HG02759 (cell line): ENCODE results near the gene OR2F2.

ENCODE experiments used
- ATAC-seq: cut with Tn5 transposase; IDR thresholded peaks from one replicate; pipeline ENCODE4 v1.9.1; 2021; ENCODE audit warnings: mild to moderate bottlenecking, moderate library complexity; ENCODE audit not compliant: unreplicated experiment

Gene OR2F2

DNA sequence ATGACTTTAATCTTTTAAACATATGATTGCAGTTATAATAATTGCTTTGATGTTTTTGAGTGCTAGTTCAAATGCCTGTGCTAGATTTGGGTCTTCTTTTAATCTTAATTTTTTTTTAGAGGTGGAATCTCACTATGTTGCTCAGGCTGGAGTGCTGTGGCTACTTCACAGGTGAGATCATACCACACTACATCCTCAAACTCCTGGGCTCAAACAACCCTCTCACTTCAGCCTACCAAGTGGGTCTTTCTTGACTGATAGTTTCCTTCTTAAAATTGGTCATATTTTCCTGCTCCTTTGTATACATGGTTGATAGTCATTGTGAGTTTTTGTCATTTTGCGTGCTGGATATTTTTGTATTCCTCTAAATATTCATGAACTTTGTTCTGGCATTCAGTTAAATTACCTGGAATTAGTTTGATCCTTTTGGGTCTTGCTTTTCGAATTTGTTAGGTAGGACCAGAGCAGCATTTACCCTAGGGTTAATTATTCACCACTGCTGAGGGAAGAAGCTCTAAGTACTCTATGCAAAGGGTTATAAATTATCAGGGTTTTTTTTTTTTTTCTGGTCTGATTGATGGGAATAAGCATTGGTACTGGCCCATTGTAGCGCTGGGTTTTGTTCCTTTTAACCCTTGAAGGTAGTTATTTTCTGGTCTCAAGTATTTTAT lies 21.0 kb upstream of the OR2F2 start:
- ATAC-seq, result no peak

DNA sequence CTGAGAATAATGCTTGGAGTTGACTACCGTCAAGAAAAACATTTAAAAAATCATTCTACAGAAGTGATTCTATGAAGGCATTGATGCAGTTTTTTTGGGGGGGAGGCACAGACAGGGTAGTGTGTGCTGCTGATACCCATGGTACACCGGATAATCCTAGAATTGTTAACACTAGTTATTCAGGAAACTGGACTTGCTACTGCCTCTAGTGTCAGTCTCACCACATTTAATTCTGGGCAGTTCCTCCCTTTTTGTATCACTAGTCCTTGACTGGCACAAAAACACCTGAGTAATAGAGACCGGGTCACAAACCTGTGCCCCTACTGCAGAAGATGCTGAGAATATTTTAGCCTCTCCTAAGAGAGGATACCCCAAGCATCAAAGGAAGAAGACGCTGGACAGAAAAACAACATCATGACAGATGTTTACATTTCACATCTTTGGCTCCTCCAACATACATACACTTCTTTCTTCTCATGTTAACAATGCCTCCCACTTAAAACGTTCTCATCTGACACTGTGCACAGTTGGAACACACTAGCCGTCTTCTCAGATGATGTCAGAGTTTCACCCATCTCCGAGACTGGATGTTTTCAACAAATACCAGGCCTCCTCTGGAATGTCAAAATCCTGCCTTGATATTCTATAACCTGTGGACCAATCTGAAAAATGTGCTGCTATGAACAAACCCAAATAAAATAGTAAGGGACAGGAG lies 19.9 kb upstream of the OR2F2 start:
- no peak for ATAC-seq

- no peak for ATAC-seq
Observed at GRCh38 chr7:143924851-143925250, 10.2 kb upstream of the OR2F2 start.

GRCh38 chr7:143929224-143929920 lies 5.7 kb upstream of the OR2F2 start:
- no peak for ATAC-seq

- ATAC-seq, result no peak
Observed at GRCh38 chr7:143931739-143932138, 3.3 kb upstream of the OR2F2 start.

GRCh38 chr7:143936087-143937009 lies 1.3 kb downstream of the OR2F2 start:
- ATAC-seq, result no peak

DNA sequence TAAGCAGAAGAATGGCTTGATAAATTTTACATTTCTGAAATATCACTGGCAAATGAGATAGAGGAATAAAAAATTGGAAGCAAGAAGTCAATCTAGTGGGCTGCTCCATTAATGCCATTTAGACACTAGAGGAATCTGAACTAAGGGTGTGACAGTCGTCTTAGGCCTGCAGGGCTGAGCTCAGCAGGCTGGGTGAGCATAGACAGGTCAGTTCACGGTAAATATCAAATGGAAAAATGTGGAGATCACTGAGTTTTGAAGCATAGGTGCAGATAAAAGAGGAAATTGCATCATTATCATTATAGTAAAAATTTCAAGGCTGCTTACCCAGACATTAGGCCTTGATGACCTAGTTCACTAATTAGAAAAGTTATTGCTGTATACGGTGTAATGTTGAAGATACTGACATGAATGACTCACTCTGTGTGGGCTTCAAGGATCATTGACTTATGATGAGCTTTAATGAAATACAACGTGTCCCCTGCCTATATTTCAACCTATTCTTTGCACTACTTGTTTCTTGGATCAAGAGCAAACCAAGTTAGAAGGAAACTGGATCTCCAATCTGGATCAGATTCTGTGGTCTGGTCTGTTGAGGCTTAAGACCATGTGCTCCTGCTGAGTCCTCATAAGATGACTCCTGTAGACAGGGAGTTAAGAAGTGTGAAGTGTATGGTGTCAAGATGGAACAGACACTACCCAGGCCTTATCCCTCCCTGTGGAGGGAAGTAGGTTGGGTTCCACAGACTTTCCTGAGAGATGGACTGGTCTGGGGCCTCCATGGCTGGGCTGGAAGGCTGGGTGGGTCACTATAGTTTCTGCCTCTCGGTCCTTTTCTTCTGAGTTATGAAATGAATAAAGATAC lies 3.6 kb downstream of the OR2F2 start:
- ATAC-seq, result no peak

- ATAC-seq, result no peak
Observed at GRCh38 chr7:143945423-143945822, 10.4 kb downstream of the OR2F2 start.

GRCh38 chr7:143947111-143947510 lies 12.1 kb downstream of the OR2F2 start:
- no peak for ATAC-seq

DNA sequence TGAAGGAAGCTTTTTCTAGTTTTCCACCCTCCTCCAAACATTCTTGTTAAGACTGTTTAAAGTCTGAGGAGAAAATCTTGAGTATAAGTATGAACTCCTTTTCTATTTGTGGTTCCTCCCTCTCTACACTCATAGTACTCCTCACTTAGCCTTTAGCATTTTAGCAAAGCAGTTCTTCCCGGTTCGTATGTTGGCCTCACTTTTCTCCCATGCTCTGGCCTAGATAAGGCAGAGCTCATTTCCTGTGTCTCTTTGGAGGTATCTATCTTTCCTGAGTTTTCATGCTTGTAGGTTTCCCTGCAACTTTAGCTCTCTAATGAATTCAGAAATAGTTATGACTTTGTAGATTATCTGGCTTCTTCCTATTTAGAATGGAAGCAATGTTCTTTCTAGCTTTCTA lies 13.7 kb downstream of the OR2F2 start:
- ATAC-seq, result no peak

GRCh38 chr7:143953421-143953820 lies 18.4 kb downstream of the OR2F2 start:
- no peak for ATAC-seq

GRCh38 chr7:143954135-143954534 lies 19.1 kb downstream of the OR2F2 start:
- no peak for ATAC-seq

- ATAC-seq, result no peak
Observed at GRCh38 chr7:143954544-143954943, 19.5 kb downstream of the OR2F2 start, which contains the start of gene OR2F1. TSS of gene OR2F1 (plus strand) at chr7:143954844. CDS start at chr7:143959971, 5,127 bp downstream.

GRCh38 chr7:143958781-143959180 lies 23.7 kb downstream of the OR2F2 start:
- ATAC-seq, result no peak

DNA sequence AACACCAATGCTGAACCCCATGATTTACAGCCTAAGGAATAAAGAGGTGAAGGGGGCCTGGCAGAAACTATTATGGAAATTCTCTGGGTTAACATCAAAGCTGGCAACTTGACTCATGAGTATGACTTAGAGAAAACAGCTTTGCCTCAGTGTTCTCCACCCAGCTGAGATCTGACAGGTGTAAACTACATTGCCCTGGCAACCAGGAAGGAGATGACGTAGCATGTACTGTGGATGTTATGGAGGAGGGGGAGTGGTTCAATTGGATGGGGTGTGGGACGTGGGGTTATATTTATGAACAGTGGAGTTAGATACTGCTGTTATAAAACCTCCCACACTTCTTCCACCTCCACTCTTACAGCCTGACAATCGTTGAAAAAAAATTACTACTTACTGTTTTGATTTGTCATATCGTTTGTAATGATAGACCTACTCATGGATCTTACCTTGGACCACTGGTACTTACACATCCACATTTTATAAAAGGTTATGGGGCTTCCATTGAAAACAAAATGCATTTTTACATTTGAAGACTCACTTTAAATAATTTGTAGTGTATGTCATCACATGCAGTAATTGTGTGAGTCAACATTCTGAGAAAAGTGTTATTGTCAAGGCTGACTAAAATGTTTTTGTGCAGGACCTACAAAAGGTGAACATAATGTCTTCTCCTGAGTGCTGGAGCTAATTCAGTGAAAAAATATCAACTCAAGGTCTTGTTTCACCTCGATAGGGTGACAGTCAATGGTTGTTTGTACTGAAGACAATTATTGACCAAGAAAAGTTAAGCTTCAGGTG lies 26.0 kb downstream of the OR2F2 start:
- no peak for ATAC-seq

- no peak for ATAC-seq
Observed at GRCh38 chr7:143965280-143965679, 30.2 kb downstream of the OR2F2 start.

GRCh38 chr7:143967398-143967797 lies 32.4 kb downstream of the OR2F2 start:
- no peak for ATAC-seq

DNA sequence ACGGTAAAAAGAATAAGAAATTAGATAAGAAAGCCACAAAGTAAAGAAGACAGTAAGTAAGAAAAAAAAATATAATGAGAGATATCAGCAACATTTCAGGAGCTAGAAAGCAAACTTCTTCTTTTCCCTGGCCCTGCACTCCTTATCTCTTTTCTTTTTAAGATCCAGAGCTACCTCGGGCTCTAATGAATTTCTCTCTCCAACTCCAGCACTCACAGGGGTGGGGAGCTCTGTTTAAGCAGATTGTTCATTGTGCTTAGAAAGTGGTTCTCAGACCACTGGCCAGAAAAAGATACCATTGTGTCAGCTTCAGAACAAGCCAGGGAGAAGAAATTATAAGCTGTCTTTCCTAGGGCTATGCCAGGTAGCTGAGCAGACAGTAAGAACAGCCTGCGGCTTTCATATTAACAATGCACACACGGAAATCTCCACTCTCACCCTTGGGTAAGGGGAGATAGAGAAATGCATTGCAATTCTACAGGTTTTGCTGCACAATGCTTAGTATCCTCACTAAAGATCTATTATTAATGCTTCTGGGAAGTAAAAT lies 38.9 kb downstream of the OR2F2 start:
- ATAC-seq, result no peak

GRCh38 chr7:143974459-143974858 lies 39.4 kb downstream of the OR2F2 start:
- no peak for ATAC-seq
